Measurements from ENCODE around the gene POLR1B. TPM values are rescaled to one million over a fixed set of nuclear protein-coding genes. Genes with fewer than 3 reads are reported as not detected.
"Not testable (repeated sequence)": the region's sequence is repeated elsewhere in the genome, so short reads cannot be mapped to it uniquely, and the experiment has no call there.

Gene POLR1B, protein sequence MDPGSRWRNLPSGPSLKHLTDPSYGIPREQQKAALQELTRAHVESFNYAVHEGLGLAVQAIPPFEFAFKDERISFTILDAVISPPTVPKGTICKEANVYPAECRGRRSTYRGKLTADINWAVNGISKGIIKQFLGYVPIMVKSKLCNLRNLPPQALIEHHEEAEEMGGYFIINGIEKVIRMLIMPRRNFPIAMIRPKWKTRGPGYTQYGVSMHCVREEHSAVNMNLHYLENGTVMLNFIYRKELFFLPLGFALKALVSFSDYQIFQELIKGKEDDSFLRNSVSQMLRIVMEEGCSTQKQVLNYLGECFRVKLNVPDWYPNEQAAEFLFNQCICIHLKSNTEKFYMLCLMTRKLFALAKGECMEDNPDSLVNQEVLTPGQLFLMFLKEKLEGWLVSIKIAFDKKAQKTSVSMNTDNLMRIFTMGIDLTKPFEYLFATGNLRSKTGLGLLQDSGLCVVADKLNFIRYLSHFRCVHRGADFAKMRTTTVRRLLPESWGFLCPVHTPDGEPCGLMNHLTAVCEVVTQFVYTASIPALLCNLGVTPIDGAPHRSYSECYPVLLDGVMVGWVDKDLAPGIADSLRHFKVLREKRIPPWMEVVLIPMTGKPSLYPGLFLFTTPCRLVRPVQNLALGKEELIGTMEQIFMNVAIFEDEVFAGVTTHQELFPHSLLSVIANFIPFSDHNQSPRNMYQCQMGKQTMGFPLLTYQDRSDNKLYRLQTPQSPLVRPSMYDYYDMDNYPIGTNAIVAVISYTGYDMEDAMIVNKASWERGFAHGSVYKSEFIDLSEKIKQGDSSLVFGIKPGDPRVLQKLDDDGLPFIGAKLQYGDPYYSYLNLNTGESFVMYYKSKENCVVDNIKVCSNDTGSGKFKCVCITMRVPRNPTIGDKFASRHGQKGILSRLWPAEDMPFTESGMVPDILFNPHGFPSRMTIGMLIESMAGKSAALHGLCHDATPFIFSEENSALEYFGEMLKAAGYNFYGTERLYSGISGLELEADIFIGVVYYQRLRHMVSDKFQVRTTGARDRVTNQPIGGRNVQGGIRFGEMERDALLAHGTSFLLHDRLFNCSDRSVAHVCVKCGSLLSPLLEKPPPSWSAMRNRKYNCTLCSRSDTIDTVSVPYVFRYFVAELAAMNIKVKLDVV
- 23.5 TPM for total RNA-seq

DNA sequence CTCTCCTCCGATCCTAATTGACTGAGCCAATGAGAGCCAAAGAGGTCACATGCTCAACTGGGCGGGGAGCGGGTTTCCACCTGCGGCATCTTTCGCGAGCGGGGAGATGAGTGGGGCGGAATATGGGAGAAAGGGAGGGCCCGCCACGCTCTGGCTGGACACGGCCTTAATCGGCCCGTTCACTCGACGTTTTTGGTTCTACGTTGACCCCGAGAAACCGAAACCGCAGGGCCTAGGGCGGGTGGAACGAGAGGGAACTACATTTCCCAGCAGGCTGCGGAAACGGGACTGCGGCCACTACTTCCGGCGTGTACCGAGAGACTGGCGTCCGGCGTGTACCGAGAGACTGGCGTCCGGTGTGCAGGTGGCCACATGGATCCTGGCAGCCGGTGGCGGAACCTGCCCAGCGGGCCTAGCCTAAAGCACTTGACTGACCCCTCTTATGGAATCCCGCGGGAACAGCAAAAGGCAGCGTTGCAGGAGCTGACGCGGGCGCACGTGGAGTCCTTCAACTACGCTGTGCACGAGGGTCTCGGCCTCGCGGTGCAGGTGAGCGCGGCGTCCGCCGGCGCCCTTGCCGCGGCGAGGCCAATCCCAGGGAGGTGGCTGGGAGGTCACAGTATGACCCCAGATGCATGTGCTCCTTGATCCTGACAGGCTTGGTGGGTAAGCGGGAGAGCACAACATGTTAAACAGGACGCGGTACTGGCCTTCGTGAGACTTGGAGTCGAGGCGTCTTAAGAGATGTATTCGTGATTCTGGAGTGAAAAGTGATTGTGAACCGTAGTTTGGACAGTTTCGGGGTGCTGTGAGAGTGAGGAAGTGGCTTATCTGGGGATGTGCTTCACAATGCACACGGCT lies at the start of gene POLR1B:
TSS of gene POLR1B (plus strand) at position 343 of the 861 bp plus-strand sequence. CDS start at position 373, 30 bp downstream.
- peak; percentile 91 for ATAC-seq

DNA sequence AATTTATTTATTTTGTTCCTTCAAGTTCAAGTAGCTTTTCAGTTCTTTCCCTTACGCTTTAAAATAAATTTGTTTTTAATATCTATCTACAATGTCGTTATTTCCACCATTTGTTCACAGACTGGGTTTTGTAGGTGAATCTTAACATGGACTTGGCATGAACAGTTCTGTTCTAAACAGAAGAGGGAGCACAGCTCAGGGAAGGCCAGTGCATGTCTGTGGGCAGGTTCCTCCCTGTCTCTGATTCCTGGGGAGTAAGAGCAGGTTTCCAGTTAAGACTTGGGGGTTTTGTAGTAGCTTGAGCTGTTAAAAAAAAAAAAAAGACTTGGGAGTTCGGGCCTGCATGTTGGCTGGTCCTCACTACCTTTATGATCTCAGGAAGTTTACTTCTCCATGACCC lies 49.2 kb upstream of the POLR1B start:
- peak; percentile 43 for ATAC-seq

DNA sequence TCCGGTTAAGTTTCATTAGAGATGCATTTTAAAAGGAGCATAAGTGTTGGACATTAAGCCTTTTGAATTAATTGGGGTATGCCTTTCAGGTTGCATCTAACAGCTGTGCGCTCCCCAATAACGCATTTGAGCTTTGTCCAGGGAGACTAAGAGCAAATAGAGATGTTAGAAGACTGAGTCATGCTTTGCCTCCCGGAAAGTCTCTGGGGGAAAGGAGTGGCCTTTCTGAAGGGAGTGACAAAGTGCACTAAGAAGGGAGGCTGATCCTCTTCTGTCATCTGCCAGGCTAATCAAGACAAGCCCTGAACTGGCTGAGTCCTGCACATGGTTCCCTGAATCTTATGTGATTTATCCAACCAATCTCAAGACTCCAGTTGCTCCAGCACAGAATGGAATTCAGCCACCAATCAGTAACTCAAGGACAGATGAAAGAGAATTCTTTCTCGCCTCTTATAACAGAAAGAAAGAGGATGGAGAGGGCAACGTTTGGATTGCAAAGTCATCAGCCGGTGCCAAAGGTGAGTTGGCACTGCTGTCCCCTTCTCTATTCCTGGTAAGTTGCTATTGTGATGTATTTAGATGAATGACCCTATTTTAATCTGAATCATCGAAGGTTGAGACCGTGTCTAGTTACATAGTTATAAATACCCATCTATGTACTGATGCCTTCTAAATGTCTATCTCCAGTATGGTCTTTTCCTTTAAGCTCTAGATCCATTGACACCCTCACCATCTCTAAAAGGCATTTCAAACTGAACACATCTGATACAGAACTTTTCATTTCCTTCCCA lies 48.2 kb upstream of the POLR1B start:
- peak; percentile 99 for ATAC-seq

DNA sequence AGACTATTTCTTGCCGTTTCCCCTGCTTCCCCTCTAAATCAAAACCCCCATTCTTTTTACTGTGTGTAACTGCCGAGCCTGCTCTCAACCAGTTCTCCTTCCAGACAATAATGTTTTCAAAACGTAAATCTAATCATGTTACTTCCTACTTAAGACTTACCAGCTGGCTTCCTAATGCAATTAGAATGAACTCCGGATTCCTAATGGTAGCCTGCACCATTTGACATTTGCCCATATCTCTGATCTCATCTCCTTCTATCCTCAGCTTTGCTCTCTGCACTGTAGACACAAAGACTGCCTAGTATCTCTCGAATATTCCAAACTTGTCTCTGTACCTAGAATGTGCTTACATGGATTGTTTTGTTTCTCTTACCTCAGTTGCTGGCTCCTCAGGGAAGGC lies 47.4 kb upstream of the POLR1B start:
- no peak for ATAC-seq

DNA sequence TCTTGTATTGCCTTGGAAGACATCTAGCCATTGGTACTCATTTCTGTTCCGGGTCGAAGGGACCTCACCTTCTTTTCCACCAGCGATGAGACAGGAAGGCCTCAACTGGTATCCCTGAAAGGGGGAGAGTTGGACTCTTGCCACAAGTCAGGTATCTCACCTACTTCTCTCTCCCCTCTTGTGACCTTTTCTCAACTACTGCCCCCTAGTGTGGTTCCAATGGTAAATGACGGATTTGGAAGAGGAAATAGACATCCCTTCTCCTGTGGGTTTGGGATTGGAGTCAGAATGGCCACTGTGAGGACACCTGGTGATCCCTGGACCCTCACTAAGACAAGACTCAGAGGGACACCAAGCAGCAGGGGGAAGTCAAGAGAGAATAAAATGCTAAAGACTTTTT lies 46.4 kb upstream of the POLR1B start:
- not testable (repeated sequence) for ATAC-seq

DNA sequence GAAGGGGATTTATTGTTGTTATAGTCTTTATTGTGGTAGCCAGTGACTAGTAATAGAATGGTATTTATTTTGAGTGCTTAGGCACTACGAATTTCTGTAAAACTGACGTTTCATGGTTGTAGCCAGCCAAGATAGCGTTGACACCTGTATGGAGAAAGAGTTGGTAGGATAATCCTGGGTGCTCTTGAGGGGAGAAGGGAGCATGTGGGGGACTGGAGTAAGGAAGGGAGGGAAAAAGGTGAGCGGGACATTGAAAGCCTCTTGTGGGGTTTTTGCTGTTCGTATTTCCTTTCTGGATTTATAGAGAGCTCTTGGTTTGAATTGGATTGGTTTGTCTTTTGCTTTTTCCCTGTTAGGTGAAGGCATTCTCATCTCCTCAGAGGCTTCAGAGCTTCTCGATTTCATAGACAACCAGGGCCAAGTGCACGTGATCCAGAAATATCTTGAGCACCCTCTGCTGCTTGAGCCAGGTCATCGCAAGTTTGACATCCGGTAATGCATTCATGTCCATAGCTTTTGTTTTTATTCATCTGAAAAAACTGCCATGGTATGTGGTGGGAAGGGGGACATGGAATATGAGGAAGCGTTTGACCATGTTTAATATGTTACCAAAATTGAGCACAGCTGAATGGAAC lies 41.3 kb upstream of the POLR1B start:
- ATAC-seq, result peak; percentile 66

DNA sequence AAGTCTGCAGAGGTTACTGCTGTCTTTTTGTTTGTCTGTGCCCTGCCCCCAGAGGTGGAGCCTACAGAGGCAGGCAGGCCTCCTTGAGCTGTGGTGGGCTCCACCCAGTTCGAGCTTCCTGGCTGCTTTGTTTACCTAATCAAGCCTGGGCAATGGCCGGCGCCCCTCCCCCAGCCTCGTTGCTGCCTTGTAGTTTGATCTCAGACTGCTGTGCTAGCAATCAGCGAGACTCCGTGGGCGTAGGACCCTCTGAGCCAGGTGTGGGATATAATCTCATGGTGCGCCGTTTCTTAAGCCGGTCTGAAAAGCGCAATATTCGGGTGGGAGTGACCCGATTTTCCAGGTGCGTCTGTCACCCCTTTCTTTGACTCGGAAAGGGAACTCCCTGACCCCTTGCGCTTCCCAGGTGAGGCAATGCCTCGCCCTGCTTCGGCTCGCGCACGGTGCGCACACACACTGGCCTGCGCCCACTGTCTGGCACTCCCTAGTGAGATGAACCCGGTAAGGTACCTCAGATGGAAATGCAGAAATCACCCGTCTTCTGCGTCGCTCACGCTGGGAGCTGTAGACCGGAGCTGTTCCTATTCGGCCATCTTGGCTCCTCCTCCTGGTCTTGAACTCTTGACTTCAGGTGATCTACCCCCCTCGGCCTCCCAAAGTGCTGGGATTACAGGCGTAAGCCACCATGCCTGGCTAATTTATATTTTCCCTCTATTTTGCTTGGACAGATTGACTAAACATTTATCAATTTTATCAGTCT lies 32.8 kb upstream of the POLR1B start:
- not testable (repeated sequence) for ATAC-seq

DNA sequence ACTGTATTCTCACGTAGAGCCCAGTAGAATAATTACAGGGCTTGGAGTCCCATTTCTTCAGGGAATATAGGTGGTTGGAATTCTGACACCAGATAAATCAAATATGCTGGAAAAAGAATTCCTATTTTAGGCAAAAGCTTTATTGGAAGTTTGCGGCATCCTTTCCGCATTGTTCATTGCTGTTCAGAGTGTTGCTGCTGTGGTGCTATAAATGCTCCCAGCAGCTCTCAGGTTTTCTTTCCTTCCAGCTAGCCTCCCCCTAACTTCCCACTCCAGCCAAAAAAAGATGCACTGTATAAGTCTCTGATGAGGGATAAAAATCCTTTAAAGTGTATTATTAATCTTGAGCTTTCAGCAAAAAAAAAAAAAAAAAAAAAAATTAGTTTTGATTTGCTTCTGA lies 25.5 kb upstream of the POLR1B start:
- ATAC-seq, result no peak

DNA sequence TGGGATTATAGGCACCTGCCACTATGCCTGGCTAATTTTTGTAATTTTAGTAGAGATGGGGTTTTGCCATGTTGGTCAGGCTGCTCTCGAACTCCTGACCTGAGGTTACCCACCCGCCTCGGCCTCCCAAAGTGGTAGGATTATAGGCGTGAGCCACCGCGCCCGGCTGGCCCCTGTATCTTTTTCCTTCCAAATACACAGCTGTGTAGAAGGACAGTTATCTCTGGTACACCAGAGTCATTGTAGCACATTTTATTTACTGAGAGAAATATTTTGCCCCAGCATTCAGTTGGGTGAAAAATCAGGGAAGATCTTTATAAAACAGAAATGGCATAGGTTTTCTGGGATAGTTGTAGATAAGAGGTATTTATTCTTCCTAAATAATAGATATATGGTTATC lies 23.5 kb upstream of the POLR1B start:
- no peak for ATAC-seq

DNA sequence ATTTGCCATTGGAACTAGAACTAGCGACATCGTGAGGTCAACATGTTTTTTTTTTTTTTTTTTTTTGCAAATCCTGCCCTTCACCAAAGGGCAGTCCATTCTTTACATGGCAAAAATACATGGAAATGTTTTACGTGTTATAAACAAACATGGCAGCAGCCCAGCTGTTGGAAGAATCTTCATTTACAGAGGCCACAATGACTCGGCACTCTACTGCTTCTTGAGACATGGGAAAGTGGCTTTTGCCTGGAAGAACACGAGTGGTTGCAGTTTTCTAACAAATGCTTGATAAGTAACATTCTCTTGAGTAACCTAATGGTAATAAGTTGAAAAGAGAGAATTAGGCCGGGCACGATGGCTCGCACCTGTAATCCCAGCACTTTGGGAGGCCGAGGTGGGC lies 22.8 kb upstream of the POLR1B start:
- no peak for ATAC-seq

DNA sequence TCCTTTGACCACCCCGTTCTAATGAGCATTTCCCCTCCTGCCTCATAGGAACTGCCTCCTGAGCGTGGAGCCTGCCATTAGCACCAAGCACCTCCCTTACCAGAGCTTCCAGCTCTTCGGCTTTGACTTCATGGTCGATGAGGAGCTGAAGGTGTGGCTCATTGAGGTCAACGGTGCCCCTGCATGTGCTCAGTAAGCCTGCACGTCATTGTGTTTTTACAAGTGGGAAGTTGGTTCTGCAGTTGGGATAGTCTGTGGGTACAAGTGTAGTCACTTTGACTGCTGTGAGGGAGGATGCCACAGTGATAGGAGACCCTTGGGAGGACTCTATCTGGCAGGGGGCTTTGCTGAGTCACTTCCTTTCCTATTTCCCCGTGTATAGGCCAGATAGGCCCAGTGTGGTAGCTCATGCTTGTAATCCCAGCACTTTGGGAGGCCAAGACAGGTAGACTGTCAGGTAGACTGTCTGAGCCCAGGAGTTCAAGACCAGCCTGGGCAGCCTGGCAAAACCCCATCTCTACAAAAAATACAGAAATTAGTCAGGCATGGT lies 22.0 kb upstream of the POLR1B start:
- ATAC-seq, result no peak

DNA sequence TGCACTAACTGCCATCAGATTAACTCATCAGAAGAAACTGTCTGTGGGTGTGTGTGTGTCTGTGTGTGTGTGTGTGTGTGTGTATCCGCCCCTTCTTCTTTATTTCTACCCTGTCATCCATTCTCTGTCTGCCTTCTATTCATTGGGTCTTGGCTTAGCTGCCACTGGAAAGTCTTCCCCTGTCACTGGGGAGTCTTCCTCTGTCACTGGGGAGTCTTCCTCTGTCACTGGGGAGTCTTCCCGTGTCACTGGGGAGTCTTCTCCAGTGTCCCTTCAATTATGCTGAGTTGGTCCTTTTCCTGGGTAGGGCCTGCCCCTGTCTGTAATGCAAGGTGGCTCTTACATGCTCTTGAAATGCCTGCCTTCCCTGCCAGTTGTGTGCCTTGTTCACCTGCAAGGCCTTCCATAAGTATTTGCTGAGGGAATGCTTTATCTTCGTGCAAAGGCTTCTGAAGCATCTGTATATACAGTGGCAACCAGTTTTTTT lies 18.9 kb upstream of the POLR1B start:
- no peak for ATAC-seq

DNA sequence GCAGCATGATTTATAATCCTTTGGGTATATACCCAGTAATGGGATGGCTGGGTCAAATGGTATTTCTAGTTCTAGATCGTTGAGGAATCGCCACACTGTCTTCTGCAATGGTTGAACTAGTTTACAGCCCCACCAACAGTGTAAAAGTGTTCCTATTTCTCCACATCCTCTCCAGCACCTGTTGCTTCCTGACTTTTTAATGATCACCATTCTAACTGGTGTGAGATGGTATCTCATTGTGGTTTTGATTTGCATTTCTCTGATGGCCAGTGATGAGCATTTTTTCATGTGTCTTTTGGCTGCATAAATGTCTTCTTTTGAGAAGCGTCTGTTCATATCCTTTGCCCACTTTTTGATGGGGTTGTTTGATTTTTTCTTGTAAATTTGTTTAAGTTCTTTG lies 18.0 kb upstream of the POLR1B start:
- ATAC-seq, result not testable (repeated sequence)

DNA sequence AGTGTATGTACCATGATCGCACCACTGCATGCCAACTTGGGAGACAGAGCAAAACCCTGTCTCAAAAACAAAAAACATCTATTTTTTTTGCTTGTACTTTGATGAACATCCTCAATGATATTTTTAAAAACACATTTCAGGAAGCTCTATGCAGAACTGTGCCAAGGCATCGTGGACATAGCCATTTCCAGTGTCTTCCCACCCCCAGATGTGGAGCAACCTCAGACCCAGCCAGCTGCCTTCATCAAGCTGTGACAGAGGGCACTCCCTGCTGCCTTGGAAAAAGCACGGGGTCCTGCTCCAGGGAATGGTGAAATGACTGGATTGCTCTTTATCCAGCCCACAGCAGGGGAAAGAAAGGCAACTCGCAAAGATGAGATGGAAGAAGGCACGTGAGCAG lies 13.7 kb upstream of the POLR1B start:
- ATAC-seq, result no peak

DNA sequence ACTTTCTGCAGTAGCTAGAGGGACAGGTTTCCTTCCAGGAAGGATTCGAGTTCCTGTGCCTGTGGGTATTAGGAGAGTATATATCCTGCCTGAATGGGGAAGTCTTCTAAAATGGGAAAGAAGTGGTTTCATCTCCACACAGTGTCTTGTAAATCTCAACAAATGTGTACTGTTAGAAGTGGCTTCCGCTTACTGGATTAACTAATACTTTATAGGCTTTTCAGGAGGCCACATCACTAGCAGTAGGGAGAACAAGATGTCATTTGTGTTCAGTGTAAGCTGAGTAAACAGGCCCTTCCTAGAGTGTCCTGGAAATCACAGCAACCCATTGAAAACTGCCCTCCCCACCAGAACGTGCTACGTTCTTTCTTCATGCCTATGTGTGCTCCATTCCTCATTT lies 12.5 kb upstream of the POLR1B start:
- ATAC-seq, result no peak

DNA sequence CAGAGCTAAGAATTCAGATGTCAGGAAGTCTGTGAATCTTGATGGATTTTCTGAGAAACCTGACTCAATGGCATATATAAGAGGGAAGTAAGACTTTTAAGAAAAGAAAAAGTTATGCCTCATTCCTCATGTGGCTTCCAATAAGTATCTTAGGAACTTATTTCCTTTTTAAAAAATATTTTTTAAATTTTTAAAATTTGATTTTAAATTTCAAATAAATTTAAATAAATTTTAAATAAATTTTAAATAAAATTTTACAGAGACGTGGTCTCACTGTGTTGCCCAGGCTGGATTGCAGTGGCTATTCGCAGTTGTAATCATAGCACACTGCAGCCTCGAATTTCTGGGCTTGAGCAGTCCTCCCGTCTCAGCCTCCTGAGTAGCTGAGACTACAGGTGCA lies 11.5 kb upstream of the POLR1B start:
- ATAC-seq, result no peak

DNA sequence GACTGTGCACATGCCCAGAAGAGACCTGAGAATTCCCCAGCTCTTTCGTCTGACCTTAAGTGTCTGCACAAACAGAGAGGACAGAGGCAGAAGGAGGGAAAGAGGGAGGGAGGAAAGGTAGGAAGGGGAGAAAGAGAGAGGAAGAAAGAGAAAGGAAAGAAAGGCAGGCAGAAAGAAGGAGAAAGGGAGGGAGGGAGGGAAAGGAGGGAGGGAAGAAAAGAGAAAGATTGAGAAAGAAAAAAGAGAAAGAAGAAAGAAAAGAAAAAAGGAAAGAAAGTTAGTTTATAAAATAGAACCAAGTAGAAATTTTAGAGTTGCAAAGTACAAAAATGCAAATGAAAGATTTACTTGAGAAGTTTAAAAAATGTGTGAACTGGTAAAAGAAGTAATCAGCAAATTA lies 7.4 kb upstream of the POLR1B start:
- no peak for ATAC-seq

DNA sequence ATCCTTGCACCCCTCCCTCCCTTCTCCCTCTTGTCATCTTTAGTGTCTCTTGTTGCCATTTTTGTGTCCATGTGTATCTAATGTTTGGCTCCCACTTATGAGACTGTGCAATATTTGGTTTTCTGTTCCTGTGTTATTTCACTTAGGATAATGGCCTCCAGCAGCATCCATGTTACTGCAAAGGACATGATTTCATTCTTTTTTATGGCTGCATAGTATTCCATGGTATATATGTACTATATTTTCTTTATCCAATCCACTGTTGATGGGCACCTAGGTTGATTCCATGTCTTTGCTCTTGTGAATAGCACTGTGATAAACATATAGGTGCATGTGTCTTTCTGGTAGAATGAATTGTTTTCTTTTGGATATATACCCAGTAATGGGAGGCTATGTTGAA lies 5.6 kb upstream of the POLR1B start:
- ATAC-seq, result not testable (repeated sequence)

DNA sequence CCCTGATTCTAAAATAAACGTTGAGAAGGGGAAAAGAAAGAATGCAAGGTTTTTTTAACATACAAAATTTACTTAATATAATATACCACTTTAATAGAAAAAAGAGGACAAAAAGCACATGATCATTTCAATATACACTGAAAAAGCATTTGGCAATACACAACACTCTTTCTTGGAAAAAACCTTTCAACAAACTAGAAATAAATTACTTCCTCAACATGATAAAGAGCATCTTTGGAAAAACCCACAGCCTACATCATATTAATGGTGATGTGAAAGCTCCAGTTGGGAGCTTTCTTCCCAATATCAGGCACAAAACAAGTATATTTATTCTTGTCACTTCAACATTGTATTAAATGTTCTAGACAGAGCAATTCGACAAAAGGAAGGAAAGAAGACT lies 3.0 kb upstream of the POLR1B start:
- ATAC-seq, result no peak

DNA sequence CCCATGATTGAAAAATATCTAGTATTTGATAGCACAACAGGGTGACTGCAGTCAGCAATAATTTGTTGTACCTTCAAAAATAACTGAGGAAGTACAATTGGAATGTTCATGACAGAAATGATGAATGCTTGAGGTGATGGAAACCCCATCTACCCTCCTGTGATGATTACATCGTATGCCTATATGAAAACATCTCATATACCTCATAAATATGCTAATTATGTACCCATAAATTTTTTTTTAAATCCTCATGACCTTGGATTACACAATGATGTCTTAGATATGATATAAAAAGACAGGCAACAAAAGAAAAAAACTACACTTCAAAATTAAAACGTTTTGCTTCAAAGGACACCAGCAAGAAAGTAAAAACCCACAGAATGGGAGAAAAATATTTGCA lies 1.4 kb upstream of the POLR1B start:
- ATAC-seq, result no peak

Measured in esophagus mucosa (tissue), 1 donor.